ENCODE measurements around the gene ILDR1. TPM values are rescaled to one million over a fixed set of nuclear protein-coding genes. Genes with fewer than 3 reads are reported as not detected.

Gene ILDR1
- polyA plus RNA-seq, 1 donor from 2014 or later, result not detected

GRCh38 chr3:121999931-122000330, 22.1 kb downstream of the ILDR1 start (continued):
- no peak for TF ChIP-seq EZH2 (IDR thresholded peaks at IDR 0.05; ENCODE audit: borderline replicate concordance, insufficient read depth, low read length, poor library complexity, severe bottlenecking)

- no peak overlapping the region for H3K9ac ChIP-seq (ENCODE audit: low read length)
- no peak for TF ChIP-seq REST (IDR thresholded peaks at IDR 0.05; ENCODE audit: borderline replicate concordance)
- TF ChIP-seq CTCF (IDR thresholded peaks at IDR 0.05; ENCODE audit: poor library complexity, severe bottlenecking), result no peak
- TF ChIP-seq POLR2AphosphoS5 (IDR thresholded peaks at IDR 0.05), result no peak
- TF ChIP-seq TAF1 (IDR thresholded peaks at IDR 0.05; ENCODE audit: low read depth), result no peak
- TF ChIP-seq EZH2 (IDR thresholded peaks at IDR 0.05; ENCODE audit: borderline replicate concordance, insufficient read depth, low read length, poor library complexity, severe bottlenecking), result no peak
- TF ChIP-seq SMC3 (conservative IDR thresholded peaks at IDR 0.05; ENCODE audit: poor library complexity), result no peak
- no peak for TF ChIP-seq MXI1 (conservative IDR thresholded peaks at IDR 0.05; ENCODE audit: poor library complexity, severe bottlenecking)
- TF ChIP-seq RAD21 (conservative IDR thresholded peaks at IDR 0.05), result no peak
- TF ChIP-seq EP300 (conservative IDR thresholded peaks at IDR 0.05; ENCODE audit: poor library complexity, severe bottlenecking), result no peak
- H2AFZ ChIP-seq (ENCODE audit: low read depth, low read length), result no peak overlapping the region
- no peaks in the 10 kb centered on the region for H3K36me3 ChIP-seq (ENCODE audit: insufficient read depth, low read length)
- H4K20me1 ChIP-seq (ENCODE audit: insufficient read depth), result no peaks in the 10 kb centered on the region
- no peaks in the 10 kb centered on the region for H3F3A ChIP-seq (ENCODE audit: insufficient read depth, low read length, poor library complexity, severe bottlenecking)
- H3K4me3 ChIP-seq (ENCODE audit: low read length), result no peak overlapping the region
- no peaks in the 10 kb centered on the region for H3K9me2 ChIP-seq (ENCODE audit: insufficient read depth, low read length)
- no peak overlapping the region for H3K4me2 ChIP-seq (ENCODE audit: low read length)
- H3K27ac ChIP-seq (ENCODE audit: low read length), result no peak overlapping the region
- no peaks in the 10 kb centered on the region for H3K27me3 ChIP-seq (ENCODE audit: insufficient read depth, low read depth, low read length)
- H3K9me3 ChIP-seq (ENCODE audit: low read length), result no peaks in the 10 kb centered on the region
- no peaks in the 10 kb centered on the region for H3K79me2 ChIP-seq (replicated peaks; ENCODE audit: insufficient read depth, low read length)
Observed at GRCh38 chr3:121998611-121999473, 23.2 kb downstream of the ILDR1 start.

- Histone ChIP-seq H3K27me3 (ENCODE audit: insufficient read depth, low read depth, low read length) (no peaks in the 10 kb centered on the region), H3K36me3 (ENCODE audit: insufficient read depth, low read length) (no peaks in the 10 kb centered on the region), H3K27ac (ENCODE audit: low read length) (no peak overlapping the region), H2AFZ (ENCODE audit: low read depth, low read length) (no peak overlapping the region), H3K9me2 (ENCODE audit: insufficient read depth, low read length) (no peaks in the 10 kb centered on the region), H3K9ac (ENCODE audit: low read length) (no peak overlapping the region), H3K4me3 (ENCODE audit: low read length) (no peak overlapping the region), H3F3A (ENCODE audit: insufficient read depth, low read length, poor library complexity, severe bottlenecking) (no peaks in the 10 kb centered on the region), H3K4me2 (ENCODE audit: low read length) (no peak overlapping the region), H3K9me3 (ENCODE audit: low read length) (no peaks in the 10 kb centered on the region), H3K79me2 (replicated peaks; ENCODE audit: insufficient read depth, low read length) (no peaks in the 10 kb centered on the region), H4K20me1 (ENCODE audit: insufficient read depth) (no peaks in the 10 kb centered on the region)
- TF ChIP-seq POLR2AphosphoS5 (IDR thresholded peaks at IDR 0.05), result no peak
- no peak for TF ChIP-seq MXI1 (conservative IDR thresholded peaks at IDR 0.05; ENCODE audit: poor library complexity, severe bottlenecking)
- no peak for TF ChIP-seq REST (IDR thresholded peaks at IDR 0.05; ENCODE audit: borderline replicate concordance)
- TF ChIP-seq CTCF (IDR thresholded peaks at IDR 0.05; ENCODE audit: poor library complexity, severe bottlenecking), result no peak
- no peak for TF ChIP-seq RAD21 (conservative IDR thresholded peaks at IDR 0.05)
- no peak for TF ChIP-seq SMC3 (conservative IDR thresholded peaks at IDR 0.05; ENCODE audit: poor library complexity)
- no peak for TF ChIP-seq TAF1 (IDR thresholded peaks at IDR 0.05; ENCODE audit: low read depth)
- TF ChIP-seq EZH2 (IDR thresholded peaks at IDR 0.05; ENCODE audit: borderline replicate concordance, insufficient read depth, low read length, poor library complexity, severe bottlenecking), result no peak
- TF ChIP-seq EP300 (conservative IDR thresholded peaks at IDR 0.05; ENCODE audit: poor library complexity, severe bottlenecking), result no peak
Observed at GRCh38 chr3:121998030-121998580, 23.9 kb downstream of the ILDR1 start.

Data from neural cell (in vitro differentiated cells).